GM19351 (cell line): Measurements from ENCODE around the gene SYCE1L.
A peak's percentile ranks its signal among the peaks of the same experiment; 100 is the strongest.
"Not testable (repeated sequence)": the region's sequence is repeated elsewhere in the genome, so short reads cannot be mapped to it uniquely, and the experiment has no call there.

Source experiments
- ATAC-seq: cut with Tn5 transposase; IDR thresholded peaks from one replicate; pipeline ENCODE4 v1.9.1; 2021; ENCODE audit warnings: mild to moderate bottlenecking, moderate library complexity; ENCODE audit not compliant: unreplicated experiment

SYCE1L gene, protein sequence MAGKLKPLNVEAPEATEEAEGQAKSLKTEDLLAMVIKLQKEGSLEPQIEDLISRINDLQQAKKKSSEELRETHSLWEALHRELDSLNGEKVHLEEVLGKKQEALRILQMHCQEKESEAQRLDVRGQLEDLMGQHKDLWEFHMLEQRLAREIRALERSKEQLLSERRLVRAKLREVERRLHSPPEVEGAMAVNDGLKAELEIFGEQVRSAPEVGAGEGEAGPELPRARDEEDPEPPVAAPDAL

DNA sequence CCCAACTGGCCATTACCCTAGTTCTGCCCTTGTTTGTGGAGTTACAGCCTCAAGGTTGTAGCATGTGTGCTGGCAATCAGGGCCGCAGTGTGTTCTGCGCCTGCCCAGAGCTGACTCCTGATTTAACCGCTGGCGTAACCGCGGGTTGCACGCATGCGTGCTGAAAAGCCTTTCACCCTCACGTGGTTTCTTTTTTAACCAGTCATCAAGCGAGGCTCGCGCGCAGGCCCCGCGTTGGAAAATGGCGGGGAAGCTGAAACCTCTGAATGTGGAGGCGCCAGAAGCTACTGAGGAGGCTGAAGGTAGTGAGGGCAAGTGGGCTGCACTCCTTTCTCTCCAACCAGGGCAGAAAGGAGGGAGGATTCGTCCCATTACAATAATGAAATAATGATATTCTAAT, at the start of gene SYCE1L:
Gene SYCE1L (plus strand): TSS at position 198 of the 400 bp plus-strand sequence. CDS start 44 bp downstream, at position 242.
- ATAC-seq: no peak

DNA sequence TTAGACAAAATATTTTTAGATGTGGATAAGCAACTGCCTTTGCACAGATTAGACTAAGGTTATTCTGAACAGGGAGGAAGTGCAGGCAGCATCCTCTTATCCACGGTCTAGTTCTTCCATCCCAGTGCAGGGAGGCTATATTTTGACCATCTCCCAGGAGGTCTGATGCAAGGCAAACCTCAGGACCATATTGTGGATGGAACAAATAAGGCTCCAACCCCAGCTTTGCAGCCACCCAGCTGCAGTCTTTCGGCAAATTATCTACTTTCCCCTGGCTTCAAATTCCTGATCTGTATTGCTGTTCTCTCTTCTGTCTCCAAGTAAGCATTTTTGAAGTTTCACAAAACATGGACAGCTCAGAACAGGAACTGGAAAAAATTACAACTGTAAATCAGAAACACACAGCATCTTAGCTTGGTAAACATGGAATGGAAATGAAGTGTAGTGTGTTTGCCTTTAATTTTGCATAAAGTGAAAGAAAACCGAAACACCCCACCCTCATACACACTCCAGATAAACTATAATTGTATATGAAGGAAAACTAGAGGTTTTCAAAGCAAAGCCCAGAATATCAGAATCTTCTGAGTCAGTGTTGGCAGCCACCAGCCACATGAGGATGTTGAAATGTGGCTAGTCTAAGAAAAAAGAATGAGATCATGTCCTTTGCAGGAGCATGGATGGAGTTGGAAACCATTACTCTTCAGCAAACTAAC, 41.7 kb upstream of the SYCE1L start:
- ATAC-seq: no peak

DNA sequence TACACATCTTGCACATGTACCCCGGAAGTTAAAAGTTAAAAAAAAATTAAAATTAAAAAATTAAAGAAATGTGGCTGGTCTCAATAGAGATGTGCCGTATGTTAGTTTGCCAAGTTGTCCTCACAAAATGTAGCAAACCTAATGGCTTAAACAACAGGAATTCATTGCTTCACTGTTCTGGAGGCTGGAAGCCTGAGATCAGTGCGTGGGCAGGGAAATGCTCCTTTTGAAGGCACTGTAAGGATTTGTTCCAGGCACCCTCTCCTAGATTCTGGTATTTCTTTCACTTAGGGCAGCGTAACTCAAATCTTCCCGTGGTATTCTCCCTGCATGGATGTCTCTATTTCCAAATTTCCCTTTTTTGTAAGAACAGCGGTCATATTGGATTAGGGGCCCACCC, 40.9 kb upstream of the SYCE1L start:
- no peak for ATAC-seq

DNA sequence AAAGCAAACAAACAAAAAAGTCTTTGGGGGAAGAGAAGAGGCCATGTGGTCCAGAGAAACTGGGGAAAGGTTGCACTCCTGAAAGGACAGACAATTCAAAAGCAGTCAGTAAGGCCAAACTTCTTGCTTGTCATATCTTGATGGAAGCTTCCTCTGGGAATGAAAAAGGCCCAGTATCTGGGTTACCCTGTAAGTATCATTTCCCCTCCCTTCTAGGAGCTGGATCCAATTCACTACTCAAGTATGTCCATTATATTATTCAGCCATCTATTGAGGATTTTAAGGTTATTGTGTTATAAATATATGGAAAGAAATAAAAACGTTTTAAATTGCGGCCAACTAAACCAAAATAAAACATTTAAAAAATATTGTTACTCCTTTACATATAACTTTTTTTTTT, 34.2 kb upstream of the SYCE1L start:
- ATAC-seq: no peak

DNA sequence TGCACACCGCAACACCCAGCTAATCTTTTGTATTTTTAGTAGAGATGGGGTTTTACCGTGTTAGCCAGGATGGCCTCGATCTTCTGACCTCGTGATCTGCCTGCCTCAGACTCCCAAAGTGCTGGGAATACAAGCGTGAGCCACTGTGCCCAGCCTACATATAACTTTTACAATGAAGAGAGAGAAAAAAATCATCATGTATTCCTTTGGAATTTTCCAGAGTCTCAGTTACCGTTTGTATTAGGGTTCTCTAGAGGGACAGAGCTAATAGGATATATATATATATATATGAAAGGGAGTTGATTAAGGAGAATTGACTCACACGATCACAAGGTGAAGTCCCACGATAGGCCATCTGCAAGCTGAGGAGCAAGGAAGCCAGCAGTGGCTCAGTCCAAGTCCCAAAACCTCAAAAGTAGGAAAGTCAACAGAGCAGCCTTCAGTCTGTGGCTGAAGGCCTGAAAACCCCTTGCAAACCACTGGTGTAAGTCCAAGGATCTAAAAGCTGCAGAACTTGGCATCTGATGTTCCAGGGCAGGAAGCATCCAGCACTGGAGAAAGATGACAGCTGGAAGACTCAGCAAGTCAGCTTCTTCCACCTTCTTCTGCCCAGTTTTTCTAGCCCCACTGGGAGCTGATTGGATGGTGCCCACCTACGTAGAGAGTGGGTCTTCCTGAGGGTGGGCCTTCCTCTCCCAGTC, 33.5 kb upstream of the SYCE1L start:
- ATAC-seq: not testable (repeated sequence)

DNA sequence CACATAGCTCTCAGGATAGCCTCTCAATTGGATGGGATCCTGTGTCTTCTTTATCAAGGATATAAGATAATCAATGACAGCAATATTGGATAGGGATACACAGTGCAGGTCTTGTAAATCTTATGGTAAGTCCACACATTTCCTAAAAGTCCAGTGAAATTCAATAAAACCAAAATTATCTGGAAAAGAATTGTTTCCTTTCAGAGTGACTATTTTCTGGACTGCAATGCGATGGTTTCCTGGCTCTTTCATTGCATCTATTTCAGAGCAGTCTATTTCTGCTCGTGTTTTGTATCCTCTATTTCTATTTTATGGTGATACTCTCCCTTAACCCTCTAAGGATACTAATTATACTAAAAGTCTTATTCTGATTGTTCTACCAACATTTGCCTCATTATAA, 32.5 kb upstream of the SYCE1L start:
- ATAC-seq: no peak

DNA sequence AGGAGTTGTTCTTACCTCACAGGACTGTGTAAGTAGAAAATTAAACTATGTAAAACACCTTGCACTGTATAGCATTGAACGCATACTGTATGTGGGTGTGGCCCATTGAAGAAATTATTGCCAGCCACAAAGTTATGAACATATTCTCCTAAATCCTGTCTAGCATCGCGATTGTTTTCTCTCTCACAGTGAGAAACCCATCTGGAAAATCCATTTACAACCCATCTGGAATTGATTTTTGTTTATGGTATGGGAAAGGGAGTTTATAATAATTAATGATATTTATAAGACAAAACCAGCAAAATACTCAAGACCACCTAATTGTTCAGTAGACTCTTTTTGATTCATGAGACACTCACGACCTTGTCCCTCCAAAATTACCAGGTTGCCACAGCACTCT, 30.3 kb upstream of the SYCE1L start:
- no peak for ATAC-seq

DNA sequence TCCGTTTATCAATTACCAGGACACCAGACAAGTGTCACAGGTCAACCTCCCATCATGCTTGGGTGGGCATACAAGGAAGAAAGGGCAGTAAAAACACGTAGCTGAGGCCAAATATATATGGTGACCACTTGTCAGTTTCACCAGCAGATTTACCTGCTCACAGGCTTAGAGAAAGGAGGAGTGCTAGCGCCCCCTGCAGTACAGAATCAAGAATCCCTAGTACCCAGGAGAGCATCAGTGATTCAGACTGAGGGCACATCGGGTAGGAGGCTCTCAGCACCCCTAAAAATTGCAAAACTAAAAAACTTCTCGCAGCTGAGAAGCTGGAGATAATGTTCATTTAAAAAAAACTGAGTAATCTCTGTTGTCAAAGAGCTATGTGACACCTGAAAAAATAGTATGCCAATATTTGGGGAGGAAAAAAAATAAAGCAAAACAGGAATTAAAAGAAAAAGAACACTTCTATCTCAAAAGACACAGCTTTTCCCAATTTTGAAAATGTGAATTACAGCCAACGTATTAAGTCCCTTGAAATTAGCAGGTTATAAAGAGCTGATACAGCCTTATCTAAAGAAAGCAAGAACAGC, 29.5 kb upstream of the SYCE1L start:
- peak; percentile 85 for ATAC-seq

DNA sequence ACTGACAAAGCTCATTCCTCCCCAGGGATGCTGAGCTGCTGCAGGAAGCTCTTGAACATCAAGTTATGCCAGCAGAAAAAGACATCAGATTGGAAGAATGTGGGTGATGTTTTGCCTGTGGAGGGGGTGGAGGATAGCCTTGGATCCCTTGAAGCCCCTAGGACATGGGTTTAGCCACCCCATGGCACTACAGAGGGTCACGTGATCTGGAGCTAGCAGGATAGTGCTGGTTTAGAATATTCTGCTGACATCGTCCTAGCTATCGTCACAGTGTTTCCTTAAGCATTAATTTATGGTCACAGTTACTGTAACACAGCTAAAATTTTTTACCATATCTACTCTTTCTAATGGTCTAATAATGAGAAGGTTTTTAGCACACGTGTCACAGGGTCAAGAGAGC, 28.4 kb upstream of the SYCE1L start:
- no peak for ATAC-seq

DNA sequence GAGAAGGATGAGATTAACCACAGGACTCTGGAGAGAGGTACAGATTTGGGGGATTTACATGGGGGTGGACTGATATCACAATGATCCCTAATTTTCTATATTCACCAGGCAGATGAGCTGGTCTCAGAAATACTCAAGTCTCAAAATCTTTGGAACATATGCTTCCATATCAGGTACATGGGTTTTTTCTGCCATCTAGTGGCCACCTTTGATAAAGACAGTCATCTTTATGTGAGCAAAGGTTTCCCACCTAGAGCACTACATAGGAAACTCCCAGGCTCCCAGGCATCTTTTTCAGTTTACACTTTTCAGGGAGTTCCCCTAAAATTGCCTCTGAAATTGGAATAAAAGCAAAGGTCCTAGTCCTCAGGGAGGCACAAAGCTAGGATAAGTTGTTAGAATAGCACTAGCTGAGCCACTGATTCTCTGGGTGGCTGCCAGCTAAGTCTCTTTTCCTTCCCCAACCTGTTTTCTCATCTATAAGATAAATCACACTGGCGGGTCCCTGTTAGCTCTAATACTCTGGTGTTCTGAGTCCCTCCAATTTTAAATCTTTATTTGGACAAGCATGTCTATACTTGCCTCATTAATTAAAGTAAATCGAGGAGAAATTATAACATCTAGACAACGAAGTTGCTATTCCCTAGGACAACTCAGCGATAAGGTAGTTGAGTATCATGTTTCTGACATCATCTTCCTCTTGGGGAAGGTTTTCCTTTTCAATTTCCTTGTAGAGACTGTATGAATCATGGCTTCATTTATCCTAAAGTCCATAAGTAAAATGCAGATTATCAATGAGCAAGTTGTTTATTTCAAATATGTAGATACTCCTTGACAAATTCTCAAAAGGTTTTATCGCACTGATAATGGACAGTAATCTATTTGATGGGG, 27.2 kb upstream of the SYCE1L start:
- peak; percentile 79 for ATAC-seq

DNA sequence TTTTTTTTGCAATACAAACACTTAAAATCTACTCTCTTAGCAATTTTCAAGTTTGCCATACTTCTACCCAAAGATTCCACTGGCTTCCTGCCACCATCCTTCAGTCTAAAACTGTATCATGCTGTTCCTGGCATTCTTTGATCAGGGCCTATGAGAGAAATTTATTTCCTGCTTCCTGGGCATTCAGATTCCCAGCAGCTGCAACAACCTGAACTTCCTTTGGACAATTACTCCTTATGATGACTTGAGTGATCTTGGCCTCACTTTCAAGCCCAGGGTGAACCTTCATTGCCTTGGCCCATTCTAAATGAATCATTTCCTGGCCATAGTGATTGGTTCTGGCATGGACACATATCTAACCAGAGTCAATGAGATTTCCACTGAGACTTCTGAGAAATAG, 26.3 kb upstream of the SYCE1L start:
- no peak for ATAC-seq

DNA sequence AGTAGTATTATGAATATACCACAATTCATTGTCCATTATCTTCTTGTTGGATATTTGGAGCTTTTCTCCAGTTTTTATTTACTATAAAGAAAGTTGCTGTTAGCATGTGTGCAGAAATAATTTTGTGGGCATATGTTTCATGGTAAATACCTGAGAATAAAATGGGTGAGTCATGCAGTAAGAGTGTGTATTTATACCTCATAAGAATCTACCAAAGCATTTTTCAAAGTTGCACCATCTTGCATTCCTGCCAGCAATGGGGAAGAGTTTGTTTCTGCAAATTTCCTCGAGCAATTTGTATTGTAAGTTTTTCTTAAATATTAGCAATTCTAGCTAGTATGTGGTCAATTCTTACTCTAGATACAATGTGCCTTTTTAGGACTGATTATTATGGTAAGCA, 16.1 kb upstream of the SYCE1L start:
- no peak for ATAC-seq

DNA sequence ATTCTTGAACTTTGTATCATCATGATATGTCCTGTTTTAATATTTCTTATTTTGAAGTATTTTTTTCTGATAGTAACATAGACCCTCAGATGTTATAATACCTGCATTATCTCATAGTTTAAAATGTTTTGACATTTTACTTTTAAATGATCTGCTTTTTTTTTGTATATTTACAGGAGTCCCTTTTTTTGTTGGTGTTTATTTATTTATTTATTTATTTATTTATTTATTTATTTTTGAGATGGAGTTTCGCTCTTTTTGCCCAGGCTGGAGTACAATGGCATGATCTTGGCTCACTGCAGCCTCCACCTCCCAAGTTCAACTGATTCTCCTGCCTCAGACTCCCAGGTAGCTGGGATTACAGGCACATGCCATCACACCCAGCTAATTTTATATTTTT, 12.9 kb upstream of the SYCE1L start:
- ATAC-seq: not testable (repeated sequence)

DNA sequence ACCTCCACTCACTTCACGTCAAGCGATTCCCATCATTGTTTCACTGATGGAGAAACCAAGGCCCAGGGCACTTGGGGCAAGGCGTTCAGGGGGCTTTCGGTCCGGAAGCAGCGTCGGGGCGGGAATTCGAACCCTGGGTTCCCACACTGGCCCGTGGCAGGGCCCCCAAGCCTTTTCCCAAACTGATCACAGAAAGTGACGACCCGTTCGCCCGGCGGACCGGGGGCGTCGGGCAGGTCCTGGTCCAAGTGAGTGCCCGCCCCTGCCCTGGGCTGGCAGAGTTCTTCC, 9.1 kb upstream of the SYCE1L start:
- peak; percentile 3 for ATAC-seq

DNA sequence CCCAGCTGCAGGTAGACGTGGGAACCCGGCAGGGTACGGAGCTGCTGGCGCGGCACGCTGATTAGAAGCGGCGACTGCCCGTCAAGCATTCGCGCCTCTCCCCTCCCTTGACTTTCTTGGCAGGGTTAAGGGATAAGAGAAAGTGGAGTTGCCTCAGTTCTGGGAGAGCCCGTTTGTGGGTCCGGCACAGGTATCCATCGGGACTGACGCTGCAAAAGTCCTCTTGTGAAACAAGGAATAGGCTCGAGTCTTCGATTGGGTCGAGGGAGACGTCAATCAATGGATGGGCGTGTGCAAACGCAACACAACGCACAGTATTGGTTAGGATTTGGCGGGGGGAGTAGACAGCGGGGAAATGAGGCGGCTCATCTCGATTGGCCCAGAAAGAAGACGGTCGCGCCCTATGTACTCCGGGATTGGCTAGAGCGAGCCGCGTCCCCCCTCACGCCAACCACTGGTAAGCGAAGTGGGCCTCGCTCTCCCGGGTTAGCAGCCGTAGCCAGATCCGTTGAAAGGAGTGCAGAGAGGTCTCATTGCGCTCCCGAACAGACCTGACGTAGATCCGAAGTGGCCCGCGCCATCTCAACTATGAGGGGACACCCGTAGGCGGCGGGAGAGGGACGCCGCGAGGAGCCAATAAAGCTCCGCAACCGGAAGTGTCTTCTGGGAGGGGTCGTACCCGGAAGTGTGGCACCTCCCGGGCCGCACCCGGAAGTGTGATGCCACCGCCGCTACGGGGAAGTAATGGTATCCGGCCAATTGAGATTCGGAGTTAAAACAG, 8.5 kb upstream of the SYCE1L start, which contains the start of gene MON1B:
Gene MON1B (plus strand): TSS at position 713 of the 781 bp plus-strand sequence. CDS start 296 bp downstream, outside the sequence.
- peak; percentile 93 for ATAC-seq

DNA sequence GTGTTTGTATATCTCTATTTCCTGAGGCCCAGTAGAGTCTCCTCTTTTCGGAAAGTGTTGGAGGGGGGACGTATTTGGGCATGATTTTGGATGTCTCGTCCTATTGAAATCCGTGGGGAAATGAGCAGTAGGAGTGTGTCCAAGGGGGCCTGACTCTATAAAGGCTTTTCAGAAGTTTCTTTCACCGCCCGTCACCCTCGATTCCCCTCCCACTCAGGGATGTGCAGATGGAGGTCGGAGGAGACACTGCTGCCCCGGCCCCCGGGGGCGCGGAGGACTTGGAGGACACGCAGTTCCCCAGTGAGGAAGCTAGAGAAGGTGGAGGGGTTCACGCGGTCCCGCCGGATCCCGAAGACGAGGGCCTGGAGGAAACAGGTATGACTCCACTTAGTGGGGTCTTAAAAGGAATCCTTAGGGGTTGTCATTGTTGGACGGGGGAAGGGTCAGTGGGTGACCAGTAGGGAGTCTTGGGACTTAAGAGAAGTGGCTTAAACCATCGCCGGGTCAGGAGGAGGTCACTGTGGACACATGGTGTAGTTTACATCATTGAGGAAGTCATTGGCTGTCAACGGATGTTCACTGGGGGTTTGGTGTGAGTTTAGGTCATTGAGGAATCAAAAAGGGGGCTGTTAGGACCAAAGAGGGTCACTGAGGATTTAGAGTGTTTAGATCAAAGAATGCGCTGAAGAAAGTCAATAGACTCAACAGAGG, 7.8 kb upstream of the SYCE1L start:
- no peak for ATAC-seq

DNA sequence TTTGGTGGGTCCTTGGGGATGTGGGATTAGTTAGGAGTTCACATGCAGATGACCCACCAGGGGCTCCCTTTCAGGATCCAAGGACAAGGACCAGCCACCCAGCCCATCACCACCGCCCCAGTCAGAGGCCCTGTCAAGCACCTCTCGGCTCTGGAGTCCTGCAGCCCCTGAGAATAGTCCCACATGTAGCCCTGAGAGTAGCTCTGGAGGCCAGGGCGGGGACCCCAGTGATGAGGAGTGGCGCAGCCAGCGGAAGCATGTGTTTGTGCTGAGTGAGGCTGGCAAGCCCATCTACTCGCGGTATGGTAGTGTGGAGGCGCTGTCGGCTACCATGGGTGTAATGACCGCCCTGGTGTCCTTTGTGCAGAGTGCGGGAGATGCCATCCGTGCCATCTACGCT, 5.8 kb upstream of the SYCE1L start:
- no peak for ATAC-seq

DNA sequence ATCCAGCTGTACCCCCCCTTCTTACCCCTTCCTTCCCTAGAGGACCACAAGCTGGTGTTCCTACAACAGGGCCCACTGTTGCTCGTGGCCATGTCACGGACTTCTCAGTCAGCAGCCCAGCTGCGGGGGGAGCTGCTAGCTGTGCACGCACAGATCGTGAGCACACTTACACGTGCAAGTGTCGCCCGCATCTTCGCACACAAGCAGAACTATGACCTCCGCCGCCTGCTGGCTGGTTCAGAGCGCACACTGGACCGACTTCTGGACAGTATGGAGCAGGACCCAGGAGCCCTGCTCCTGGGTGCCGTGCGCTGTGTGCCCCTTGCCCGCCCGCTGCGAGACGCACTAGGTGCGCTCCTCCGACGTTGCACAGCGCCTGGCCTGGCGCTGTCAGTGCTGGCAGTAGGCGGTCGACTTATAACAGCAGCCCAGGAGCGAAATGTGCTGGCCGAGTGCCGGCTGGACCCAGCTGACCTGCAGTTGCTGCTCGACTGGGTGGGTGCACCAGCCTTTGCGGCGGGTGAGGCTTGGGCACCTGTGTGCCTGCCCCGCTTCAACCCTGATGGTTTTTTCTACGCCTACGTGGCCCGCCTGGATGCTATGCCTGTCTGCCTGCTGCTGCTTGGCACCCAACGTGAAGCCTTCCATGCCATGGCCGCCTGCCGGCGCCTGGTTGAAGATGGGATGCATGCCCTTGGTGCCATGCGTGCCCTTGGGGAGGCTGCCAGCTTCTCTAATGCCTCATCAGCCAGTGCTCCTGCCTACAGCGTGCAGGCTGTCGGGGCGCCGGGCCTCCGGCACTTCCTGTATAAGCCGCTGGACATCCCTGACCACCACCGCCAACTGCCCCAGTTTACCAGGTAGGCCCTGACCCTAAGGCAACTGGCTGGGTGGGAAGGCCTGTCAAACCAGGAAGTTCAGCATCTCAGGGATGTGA, 4.6 kb upstream of the SYCE1L start:
- ATAC-seq: no peak
